HG02885 (cell line): ENCODE measurements around the gene NINL.
"Not testable (repeated sequence)": the region's sequence is repeated elsewhere in the genome, so short reads cannot be mapped to it uniquely, and the experiment has no call there.

ENCODE experiments used
- ATAC-seq: cut with Tn5 transposase; IDR thresholded peaks from one replicate; pipeline ENCODE4 v1.9.1; 2021; ENCODE audit warnings: mild to moderate bottlenecking; ENCODE audit not compliant: unreplicated experiment, poor library complexity

NINL gene

DNA sequence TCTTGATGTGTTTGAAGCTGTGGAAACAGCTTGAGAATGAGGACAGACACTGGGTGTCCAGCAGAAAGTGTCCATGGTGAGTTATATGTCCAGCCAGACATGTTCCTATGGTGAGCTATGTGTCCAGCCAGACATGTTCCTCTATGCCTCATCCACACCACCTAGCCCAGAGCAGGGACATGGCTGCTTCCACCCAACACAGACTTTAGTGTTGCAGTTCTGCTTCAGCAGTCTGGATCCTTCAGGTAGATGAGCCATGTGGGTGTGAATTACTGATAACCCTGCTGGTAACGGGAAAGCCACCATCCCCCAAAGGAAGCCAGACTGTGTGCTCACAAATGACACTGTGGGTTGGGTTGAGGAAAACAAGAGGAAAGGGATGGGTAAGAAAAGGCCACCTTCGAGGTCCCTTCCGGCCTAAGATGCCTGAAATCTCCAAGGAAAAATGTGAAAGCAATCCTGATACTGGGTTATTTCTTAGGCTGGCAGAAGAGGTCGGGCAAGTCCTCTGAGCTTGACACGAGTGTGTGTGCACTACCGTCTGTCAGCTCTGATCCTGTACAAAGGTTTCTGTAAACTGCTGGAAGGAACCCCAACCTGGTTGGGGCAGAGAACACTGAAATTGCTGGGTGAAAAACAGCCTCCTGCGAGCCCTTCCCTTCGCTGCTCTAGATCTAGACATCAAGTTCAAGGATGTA lies 77.8 kb downstream of the NINL start:
- no peak for ATAC-seq

GRCh38 chr20:25504366-25505135 lies 80.8 kb downstream of the NINL start:
- ATAC-seq: no peak

DNA sequence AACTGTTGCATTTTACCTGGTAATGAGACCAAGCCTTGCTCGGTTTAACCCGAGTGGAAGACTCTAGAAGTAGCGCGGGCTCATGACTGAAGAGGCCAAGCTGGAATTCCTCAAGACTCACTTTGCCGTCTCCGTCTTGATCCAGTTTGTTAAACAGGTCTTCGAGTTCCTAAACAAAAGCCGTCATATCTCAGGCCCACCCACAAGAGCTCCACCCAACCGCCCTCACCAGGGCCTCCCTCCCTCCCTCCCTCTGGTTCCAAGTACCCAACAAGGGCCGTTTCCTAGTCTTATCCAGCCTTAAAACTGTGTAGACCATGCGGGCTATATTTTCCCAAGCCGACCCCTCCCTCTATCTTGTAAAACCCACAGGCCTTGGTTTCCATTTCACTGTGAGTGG lies 81.4 kb downstream of the NINL start:
- ATAC-seq: no peak

DNA sequence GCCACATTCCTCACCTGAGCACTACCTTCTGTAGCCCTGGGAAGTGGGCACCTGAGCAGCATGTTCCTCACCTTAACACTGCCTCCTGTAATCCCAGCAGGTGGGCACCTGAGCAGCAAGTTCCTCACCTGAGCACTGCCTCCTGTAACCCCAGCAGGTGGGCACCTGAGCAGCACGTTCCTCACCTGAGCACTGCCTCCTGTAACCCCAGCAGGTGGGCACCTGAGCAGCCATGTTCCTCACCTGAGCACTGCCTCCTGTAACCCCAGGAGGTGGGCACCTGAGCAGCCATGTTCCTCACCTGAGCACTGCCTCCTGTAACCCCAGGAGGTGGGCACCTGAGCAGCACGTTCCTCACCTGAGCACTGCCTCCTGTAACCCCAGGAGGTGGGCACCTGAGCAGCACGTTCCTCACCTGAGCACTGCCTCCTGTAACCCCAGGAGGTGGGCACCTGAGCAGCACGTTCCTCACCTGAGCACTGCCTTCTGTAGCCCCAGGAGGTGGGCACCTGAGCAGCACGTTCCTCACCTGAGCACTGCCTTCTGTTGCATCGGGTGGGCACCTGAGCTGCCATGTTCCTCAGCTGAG lies 82.2 kb downstream of the NINL start:
- not testable (repeated sequence) for ATAC-seq

DNA sequence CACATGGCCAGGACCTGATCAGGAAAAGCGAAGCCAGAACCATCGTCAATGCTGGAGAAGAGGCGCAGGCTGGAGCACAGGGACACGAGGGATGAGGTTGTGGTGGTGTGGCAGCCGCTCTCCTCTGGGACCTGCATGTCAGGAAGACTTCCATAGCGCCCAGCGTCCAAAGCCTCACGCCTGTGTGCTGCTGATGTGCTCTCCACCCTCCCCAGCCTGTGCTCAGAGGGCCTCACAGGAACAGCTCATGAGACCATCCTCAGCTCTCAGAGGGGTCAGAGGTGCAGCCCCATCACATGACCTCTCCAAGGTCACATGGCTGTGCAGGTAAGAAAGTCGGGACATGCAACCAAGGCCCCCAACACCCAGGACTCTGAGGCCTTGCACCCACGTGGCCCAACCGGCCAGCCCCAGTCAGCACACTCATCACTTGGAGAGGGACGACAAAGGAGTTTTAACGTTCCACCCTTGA lies 84.4 kb downstream of the NINL start:
- ATAC-seq: no peak

- ATAC-seq: no peak
Observed at GRCh38 chr20:25499855-25500434, 85.4 kb downstream of the NINL start.

DNA sequence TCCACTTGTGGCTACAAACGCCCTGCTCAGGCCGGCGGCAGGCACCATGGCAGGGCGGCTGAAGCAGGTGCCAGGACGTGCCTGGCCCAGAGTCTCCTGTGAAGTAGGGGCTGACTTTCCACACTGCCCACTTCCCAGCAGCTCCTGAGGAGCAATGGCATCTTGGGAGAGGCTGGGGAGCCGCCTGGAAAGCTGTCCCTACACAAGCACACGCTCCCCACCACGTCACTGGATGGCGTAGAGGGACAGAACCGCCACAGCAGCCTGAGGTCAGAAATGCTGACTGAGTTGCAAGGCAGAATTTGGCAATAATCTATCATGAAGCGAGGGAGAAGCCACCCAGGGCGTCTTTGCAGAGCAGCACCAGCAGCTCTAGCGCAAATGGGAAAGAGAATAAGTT lies 86.3 kb downstream of the NINL start:
- ATAC-seq: no peak

DNA sequence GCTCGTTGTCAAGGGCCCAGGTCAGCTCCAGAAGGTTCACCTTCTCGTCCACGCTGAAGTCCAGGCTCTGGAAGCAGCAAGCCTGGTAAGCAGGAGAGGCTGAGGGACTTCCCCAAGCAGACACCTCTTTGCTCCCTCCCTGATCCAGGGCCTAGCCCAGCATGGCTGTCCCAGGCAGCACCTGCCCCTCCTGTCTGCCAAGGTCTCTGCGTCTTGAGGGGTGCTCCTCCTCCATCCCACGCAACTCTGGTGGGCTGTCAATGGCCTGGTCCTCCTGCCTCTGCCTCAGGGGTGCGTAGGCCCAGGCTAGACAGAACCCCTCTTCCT lies 87.1 kb downstream of the NINL start:
- no peak for ATAC-seq

DNA sequence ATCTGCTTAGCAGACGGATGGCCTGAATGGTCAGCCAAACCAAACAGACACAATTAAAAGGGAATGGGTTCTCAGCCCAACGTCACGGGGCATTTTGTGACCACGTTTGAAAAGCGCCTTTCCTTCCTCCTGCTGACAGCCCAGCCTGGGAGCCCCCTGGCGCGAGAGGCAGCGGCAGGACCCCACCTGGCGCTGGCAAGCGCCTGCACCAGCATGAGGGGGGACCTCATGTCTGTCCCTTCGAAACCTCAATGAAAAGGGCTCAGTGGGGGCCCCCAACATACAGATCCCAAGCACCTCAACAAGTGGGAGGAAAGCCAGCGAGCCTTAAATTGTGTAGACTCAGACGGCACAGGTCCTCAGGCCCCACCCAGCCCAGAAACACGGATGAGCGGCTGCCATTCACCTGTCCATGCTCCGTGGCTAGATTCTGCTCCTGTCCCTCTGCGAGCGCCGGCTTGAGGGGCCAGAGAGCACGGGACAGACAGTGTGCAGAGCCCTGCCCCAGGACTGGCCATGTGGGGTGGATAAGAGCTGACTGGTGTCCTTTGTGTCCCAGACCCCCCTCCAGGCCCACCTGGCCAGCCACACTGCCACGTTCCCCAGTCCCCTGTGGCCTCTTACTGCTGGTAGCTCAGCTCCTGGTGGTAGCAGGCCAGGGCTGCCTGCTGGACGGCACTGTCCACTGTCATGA lies 87.6 kb downstream of the NINL start:
- ATAC-seq: no peak

DNA sequence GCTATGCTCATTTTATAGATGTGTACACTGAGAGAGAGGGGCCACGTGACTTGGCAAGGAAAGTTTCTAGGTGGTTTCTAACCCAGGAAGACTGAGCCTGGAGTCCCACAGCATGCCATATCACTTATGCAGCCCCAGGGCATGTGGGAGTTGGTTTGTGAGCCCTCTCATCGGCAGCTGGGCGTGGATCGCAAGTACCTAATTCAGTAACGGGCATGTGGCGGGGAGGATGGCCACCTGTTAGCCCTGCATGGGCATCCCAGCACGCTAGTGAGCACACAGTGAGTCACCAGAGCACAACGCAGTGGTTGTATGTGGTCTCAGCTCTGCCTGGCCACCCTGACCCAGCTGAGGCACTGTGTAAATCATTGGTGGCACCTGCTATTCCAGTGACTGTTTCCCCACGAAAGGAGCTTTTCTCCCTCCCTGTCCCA lies 88.3 kb downstream of the NINL start:
- no peak for ATAC-seq

GRCh38 chr20:25496165-25496967 lies 89.0 kb downstream of the NINL start:
- no peak for ATAC-seq

DNA sequence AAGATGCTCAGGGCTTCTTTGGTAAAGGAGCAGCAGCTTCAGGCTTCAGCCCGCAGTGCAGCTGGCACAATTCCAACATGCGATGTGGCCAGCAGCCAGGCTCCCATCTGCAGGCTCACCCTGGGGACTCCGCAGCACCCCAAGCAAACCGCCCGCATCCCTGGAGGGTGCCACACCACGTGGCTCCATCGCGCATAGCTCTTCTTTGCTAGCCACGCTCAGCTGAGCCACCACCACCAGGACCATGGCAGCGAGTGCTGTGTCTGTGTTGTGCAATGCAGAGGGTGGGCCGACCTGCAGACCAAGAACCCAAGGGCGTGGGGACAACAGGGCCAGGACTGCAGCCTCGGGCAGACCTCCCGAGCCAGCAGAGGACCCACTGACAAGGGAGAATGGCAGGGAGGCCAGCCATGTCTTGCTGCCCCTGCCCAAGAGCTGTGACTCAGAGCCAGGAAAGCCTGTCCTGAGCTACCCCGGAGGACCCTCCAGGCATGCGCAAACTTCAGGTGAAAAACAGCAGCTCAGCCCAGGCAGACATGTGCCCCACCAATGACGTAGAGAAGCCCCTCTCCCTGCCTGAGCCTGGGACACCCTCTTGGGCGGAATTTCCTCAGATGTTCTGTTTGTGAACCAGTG lies 90.0 kb downstream of the NINL start:
- no peak for ATAC-seq

DNA sequence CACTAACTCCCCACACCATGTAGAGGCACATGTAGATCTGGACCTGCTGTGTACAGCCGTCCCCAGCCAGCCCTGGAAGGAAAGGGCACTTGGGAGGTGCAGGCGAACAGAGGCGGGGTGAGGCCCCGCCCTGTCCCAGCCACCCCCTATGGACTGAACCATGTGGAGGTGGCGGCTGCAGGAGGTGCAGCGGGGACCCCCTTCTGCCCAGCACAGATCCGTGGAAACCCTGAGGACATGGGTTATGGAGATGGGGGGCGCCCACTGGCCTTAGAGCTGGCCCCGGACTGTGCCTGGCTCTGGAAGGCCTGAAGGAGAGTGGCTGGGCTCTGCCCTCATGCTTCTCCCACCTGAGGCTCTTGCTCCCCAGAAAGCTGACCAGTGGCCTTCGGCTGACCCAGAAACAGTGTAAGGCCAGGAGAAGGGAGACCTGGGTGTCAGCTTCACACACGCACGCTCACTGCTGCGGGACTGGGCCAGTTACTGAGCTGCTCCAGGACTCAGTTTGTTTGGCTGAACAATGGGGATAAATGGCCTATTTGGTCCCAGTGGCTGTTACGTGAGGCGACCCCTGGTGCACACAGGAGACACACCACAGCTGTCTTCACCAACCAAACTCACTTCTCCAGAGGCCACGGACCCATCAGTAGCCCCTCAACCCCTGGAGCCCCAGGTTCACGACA lies 90.7 kb downstream of the NINL start:
- no peak for ATAC-seq

GRCh38 chr20:25493748-25494505 lies 91.4 kb downstream of the NINL start:
- ATAC-seq: no peak

DNA sequence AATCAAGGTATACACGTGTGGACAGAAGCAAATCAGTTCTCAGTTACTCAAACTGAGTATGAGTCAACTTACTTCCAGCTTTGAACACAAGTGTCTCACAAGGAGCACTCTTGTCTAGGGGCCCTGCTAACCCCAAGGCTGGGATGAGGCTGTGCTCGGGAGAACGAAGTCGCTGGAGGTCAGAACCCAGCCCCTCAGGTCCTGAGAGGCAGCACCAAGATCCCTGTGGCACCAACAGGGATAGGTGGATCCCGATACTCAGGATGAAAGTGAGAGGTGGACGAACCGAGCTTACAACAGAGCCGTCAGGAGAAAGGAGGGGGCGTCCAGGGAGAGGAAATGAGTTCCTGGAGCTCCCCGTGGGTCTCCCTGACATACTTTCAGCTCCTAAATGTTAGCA lies 92.2 kb downstream of the NINL start:
- no peak for ATAC-seq

GRCh38 chr20:25491446-25492038 lies 93.8 kb downstream of the NINL start:
- no peak for ATAC-seq

DNA sequence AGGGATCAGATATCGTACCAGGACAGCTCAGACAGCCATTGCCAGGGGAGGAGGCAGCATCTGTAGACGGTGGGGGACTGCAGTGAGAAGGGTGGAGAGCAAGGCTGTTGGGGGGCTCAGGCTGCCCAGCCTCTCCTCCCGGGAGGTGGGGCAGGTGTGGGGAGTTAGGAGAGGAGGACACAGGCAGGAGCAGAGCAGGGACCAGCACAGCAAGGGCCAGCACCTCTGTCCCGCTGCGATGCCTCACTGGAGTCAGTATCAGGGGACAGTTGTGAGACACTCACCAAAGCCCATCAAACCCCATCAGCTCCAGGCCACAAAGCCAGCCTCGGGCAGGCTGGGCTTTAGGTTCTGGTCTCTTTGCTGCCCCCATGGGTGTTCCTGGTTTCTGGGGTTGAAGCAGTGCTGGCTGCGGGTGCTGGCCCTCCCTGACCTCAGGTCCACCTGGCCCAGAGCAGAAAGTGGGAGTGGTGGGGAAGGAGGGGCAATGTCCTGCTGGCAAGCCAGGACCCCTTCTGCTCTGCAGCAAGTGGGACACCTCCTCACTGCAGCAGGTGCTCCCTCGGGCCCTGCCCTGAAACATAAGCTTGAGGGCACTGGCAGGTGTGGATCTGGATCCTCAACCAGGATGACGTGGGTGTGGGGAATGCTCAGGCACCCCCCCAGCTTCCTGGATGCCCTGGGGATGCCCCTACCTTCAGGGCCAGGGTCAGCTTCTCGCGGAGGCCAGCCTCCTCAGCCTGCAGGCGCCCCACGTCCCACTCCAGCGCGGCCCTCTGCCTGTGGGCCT lies 94.5 kb downstream of the NINL start:
- ATAC-seq: no peak
